Measurements from ENCODE around the gene ITGA5.

The ITGA5 gene

DNA sequence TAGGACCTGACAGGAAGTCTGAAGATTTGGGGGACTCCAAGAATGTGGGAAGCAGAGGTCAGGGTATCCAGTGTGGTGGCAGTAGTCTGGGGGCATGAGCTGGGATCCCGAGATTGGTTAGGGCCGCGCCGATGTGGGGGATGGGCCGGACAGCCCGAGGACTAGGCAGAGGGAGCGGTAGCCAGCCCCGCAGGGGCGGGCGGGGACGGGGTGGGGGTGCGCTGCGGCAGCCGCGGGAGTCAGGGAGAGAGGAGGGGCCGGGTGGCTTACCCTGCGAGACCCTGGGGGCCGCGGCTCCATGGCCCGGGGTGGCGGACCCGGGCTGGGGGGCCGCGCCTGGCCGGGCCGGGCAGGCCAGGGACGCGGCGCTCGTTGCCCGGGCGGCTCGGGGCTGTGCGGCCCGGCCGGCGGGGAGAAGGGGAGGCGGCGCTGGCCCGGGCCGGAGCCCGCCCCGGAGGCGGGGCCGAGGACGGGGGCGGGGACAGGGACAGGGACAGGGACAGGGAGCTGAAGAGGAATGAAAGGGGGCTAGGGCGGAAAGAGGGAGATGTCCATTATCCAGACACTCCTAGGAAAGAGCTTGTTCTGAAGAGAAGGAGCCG lies 40.2 kb downstream of the ITGA5 start:
- Histone ChIP-seq H4K20me1 (ENCODE audit: insufficient read depth, low read length) (0 out of 2 replicates have a peak, but pooled peaks cover 3% of the 10 kb centered on the region), H3K4me2 (ENCODE audit: low read length) (peak overlapping the region; percentile 100), H3K4me1 (ENCODE audit: low read length) (peaks cover 16% of the 10 kb centered on the region), H3K27ac (ENCODE audit: low read length) (0 out of 2 replicates have a peak overlapping the region, but pooled peaks have one; percentile 31), H3K27me3 (ENCODE audit: low read depth, low read length) (no peaks in the 10 kb centered on the region), H2AFZ (ENCODE audit: low read depth, low read length) (peak overlapping the region; percentile 91; the same call in 1 of the 2 replicates), H3K9me3 (ENCODE audit: insufficient read depth, low read length) (no peaks in the 10 kb centered on the region), H3K4me3 (ENCODE audit: low read length) (peak overlapping the region; percentile 89), H3K79me2 (ENCODE audit: low read length) (no peaks in the 10 kb centered on the region), H3K9ac (ENCODE audit: low read length) (peak overlapping the region; percentile 67), H3K36me3 (replicated peaks; ENCODE audit: low read depth, low read length) (no peaks in the 10 kb centered on the region)
- TF ChIP-seq, protein P1, sequence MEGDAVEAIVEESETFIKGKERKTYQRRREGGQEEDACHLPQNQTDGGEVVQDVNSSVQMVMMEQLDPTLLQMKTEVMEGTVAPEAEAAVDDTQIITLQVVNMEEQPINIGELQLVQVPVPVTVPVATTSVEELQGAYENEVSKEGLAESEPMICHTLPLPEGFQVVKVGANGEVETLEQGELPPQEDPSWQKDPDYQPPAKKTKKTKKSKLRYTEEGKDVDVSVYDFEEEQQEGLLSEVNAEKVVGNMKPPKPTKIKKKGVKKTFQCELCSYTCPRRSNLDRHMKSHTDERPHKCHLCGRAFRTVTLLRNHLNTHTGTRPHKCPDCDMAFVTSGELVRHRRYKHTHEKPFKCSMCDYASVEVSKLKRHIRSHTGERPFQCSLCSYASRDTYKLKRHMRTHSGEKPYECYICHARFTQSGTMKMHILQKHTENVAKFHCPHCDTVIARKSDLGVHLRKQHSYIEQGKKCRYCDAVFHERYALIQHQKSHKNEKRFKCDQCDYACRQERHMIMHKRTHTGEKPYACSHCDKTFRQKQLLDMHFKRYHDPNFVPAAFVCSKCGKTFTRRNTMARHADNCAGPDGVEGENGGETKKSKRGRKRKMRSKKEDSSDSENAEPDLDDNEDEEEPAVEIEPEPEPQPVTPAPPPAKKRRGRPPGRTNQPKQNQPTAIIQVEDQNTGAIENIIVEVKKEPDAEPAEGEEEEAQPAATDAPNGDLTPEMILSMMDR (IDR thresholded peaks at IDR 0.05; ENCODE audit: low read depth, low read length), result no peak
- TF ChIP-seq EZH2phosphoT487 (IDR thresholded peaks at IDR 0.05; ENCODE audit: low read depth), result no peak

DNA sequence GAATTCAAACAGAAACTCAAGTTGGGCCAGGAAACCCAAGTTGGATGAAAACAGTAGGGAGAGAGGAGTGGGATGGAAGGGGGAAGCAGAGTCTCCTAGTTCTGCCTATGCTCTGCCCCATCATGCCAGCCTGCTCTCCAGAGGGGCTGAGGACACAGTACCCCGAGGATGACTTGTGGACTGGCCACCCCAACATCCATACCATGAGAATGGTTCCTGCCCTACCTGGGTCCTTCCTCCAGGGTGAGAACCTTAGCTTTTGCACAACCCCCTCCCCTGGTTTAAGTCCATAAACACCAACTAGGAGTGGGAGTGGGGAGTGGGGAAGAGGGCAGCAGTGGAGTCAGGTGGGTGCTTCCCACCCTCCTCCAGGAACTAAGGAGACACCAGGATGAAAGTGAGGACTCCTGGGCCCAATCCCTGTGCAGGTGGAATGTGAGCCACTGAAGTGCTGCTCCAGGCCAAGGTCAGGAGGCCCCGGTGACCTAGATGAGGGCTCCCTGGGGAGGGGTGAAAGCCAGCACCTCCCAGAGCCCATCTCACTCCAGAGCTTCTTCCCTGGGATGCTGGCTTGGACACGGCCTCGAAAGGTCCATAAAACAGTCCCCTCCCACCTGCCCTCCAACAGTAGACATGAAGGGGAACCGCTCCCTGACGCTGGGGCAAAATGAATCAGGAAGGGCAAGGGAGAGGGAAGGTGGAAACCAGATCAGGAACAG lies 41.1 kb downstream of the ITGA5 start:
- peak overlapping the region; percentile 100 for H3K4me2 ChIP-seq (ENCODE audit: low read length)
- H3K27me3 ChIP-seq (ENCODE audit: low read depth, low read length), result no peaks in the 10 kb centered on the region
- peaks cover 14% of the 10 kb centered on the region for H3K4me1 ChIP-seq (ENCODE audit: low read length)
- H3K79me2 ChIP-seq (ENCODE audit: low read length), result no peaks in the 10 kb centered on the region
- H2AFZ ChIP-seq (ENCODE audit: low read depth, low read length), result no peak overlapping the region
- no peak for TF ChIP-seq EZH2phosphoT487 (IDR thresholded peaks at IDR 0.05; ENCODE audit: low read depth)
- TF ChIP-seq, protein P1 (IDR thresholded peaks at IDR 0.05; ENCODE audit: low read depth, low read length), result no peak
- no peaks in the 10 kb centered on the region for H3K9me3 ChIP-seq (ENCODE audit: insufficient read depth, low read length)
- no peak overlapping the region for H3K27ac ChIP-seq (ENCODE audit: low read length)
- H3K4me3 ChIP-seq (ENCODE audit: low read length), result no peak overlapping the region
- H4K20me1 ChIP-seq (ENCODE audit: insufficient read depth, low read length), result 0 out of 2 replicates have a peak, but pooled peaks cover 3% of the 10 kb centered on the region
- no peak overlapping the region for H3K9ac ChIP-seq (ENCODE audit: low read length)
- H3K36me3 ChIP-seq (replicated peaks; ENCODE audit: low read depth, low read length), result no peaks in the 10 kb centered on the region

DNA sequence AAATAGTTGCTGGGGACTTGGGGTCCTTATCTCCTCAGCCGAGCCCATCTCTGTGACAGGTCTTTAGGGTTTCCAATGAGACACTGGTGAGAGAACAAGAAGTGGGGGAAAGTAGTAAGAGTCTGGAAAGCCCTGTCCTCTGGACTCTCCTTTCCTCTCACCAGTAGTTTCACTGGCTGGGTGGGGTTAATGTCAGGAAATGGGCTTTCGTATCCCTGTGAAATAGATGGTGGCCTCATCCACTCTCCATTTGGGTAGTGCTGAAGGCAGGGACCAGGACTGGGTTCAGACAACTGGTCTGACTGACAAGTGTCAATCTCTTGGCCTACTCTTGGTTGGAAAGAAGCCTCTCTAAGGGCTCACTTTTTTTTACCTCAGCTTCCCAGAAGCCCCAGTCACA lies 42.1 kb downstream of the ITGA5 start:
- TF ChIP-seq, protein P1 (IDR thresholded peaks at IDR 0.05; ENCODE audit: low read depth, low read length), result no peak
- no peak for TF ChIP-seq EZH2phosphoT487 (IDR thresholded peaks at IDR 0.05; ENCODE audit: low read depth)
- H3K79me2 ChIP-seq (ENCODE audit: low read length), result no peaks in the 10 kb centered on the region
- H4K20me1 ChIP-seq (ENCODE audit: insufficient read depth, low read length), result 0 out of 2 replicates have a peak, but pooled peaks cover 3% of the 10 kb centered on the region
- H3K27me3 ChIP-seq (ENCODE audit: low read depth, low read length), result no peaks in the 10 kb centered on the region
- no peak overlapping the region for H3K9ac ChIP-seq (ENCODE audit: low read length)
- H3K9me3 ChIP-seq (ENCODE audit: insufficient read depth, low read length), result no peaks in the 10 kb centered on the region
- H3K4me2 ChIP-seq (ENCODE audit: low read length), result no peak overlapping the region
- peaks cover 14% of the 10 kb centered on the region for H3K4me1 ChIP-seq (ENCODE audit: low read length)
- no peak overlapping the region for H2AFZ ChIP-seq (ENCODE audit: low read depth, low read length)
- H3K4me3 ChIP-seq (ENCODE audit: low read length), result no peak overlapping the region
- no peaks in the 10 kb centered on the region for H3K36me3 ChIP-seq (replicated peaks; ENCODE audit: low read depth, low read length)
- no peak overlapping the region for H3K27ac ChIP-seq (ENCODE audit: low read length)

DNA sequence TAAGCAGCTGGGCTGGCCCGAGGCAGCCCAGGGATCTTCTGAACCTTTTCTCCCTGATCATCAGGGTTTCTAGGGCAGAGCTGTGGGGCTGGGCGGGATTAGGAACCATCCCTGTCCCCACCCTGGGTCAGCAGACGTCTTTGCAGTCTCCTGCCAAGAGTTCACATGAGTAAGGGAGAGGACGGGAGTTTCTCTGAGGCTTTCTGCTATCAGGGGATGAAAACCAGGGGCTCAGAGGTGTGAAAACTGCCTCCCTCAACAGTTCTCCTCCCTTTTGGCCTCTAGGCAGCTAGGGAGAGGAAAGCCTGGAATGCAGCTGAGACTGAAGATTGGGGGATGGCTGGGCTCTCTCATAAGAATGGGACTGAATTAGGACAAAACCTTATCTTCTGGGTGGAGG lies 42.5 kb downstream of the ITGA5 start:
- H3K27me3 ChIP-seq (ENCODE audit: low read depth, low read length), result no peaks in the 10 kb centered on the region
- H3K36me3 ChIP-seq (replicated peaks; ENCODE audit: low read depth, low read length), result no peaks in the 10 kb centered on the region
- H3K79me2 ChIP-seq (ENCODE audit: low read length), result no peaks in the 10 kb centered on the region
- H3K4me1 ChIP-seq (ENCODE audit: low read length), result peaks cover 14% of the 10 kb centered on the region
- no peak overlapping the region for H2AFZ ChIP-seq (ENCODE audit: low read depth, low read length)
- no peak overlapping the region for H3K9ac ChIP-seq (ENCODE audit: low read length)
- no peaks in the 10 kb centered on the region for H3K9me3 ChIP-seq (ENCODE audit: insufficient read depth, low read length)
- H4K20me1 ChIP-seq (ENCODE audit: insufficient read depth, low read length), result 0 out of 2 replicates have a peak, but pooled peaks cover 3% of the 10 kb centered on the region
- H3K27ac ChIP-seq (ENCODE audit: low read length), result no peak overlapping the region
- no peak for TF ChIP-seq EZH2phosphoT487 (IDR thresholded peaks at IDR 0.05; ENCODE audit: low read depth)
- TF ChIP-seq, protein P1 (IDR thresholded peaks at IDR 0.05; ENCODE audit: low read depth, low read length), result no peak
- H3K4me2 ChIP-seq (ENCODE audit: low read length), result no peak overlapping the region
- H3K4me3 ChIP-seq (ENCODE audit: low read length), result no peak overlapping the region
